Panc1 (cell line): Measurements from ENCODE around the gene CNBD2. TPM values are rescaled to one million over a fixed set of nuclear protein-coding genes. Genes with fewer than 3 reads are reported as not detected.
A peak's percentile ranks its signal among the peaks of the same experiment; 100 is the strongest.

Source experiments
- ATAC-seq: fragments of 200-7000 bp; cut with Tn5 transposase; 2 replicates; pipeline ENCODE4 v1.9.1; 2020; ENCODE audit warnings: mild to moderate bottlenecking, moderate library complexity
- BruUV-seq: library from RNA; stranded (reverse); fragments of 400-500 nt; replicated peaks from 2 replicates; lab custom pipeline; 2021; lab: Mats Ljungman, UMichigan
- CTCF ChIA-PET: fragments of 300-600 bp; sonication (Branson Sonifier 250); formaldehyde crosslinking; loops from one replicate; lab custom pipeline; 2022; ENCODE audit warnings: antibody characterized with exemption; lab: Charles Lee
- POLR2A ChIA-PET: fragments of 300-600 bp; sonication (Branson Sonifier 250); formaldehyde crosslinking; loops from one replicate; lab custom pipeline; 2022; ENCODE audit warnings: antibody characterized with exemption; lab: Charles Lee
- DNase-seq: peaks from one replicate; pipeline ENCODE4 v3.0.0-alpha.2; 2010; ENCODE audit warnings: low read depth, low spot score
- H3K27ac ChIP-seq: 2 replicates; pipeline ENCODE4 v1.5.1; 2011; ENCODE audit warnings: mild to moderate bottlenecking, low read length, inconsistent platforms
- H3K27me3 ChIP-seq: fragments of 200-500 bp; sonication (Bioruptor generic); 2 replicates; pipeline ENCODE4 v1.6.0; 2014; ENCODE audit warnings: low read length, inconsistent platforms; ENCODE audit not compliant: control insufficient read depth, insufficient read depth
- H3K36me3 ChIP-seq: fragments of 200-500 bp; sonication (Bioruptor generic); 2 replicates; pipeline ENCODE4 v1.5.1; 2014; ENCODE audit warnings: inconsistent platforms, mild to moderate bottlenecking, low read length, moderate library complexity; ENCODE audit not compliant: control insufficient read depth, insufficient read depth
- H3K4me1 ChIP-seq: 2 replicates; pipeline ENCODE4 v1.5.1; 2011; ENCODE audit warnings: inconsistent platforms, mild to moderate bottlenecking, low read length, moderate library complexity; ENCODE audit not compliant: control insufficient read depth, insufficient read depth
- H3K4me3 ChIP-seq, 2 experiments: 2 replicates each; pipeline ENCODE4 v1.5.1; 2011 to 2012; ENCODE audit warnings: low read depth in 2 of 2, low read length in 2 of 2, mild to moderate bottlenecking in 2 of 2, inconsistent platforms in 1 of 2, moderate library complexity in 1 of 2
- H3K9me3 ChIP-seq: fragments of 200-500 bp; sonication (Bioruptor generic); 2 replicates; pipeline ENCODE4 v1.5.1; 2014; ENCODE audit warnings: low read depth, mild to moderate bottlenecking, inconsistent platforms, low read length, moderate library complexity; ENCODE audit not compliant: control insufficient read depth, insufficient read depth
- POLR2AphosphoS5 ChIP-seq: IDR thresholded peaks from 2 replicates; pipeline ENCODE4 v1.6.1; 2012; ENCODE audit warnings: mild to moderate bottlenecking, low read depth, low read length, moderate library complexity
- SIN3A ChIP-seq: IDR thresholded peaks from 2 replicates; pipeline ENCODE4 v1.6.1; 2012; ENCODE audit warnings: low read depth, mild to moderate bottlenecking, low read length, moderate library complexity, borderline replicate concordance; ENCODE audit not compliant: insufficient read depth
- TCF7L2 ChIP-seq: IDR thresholded peaks from 2 replicates; pipeline ENCODE4 v1.6.1; 2011; ENCODE audit warnings: mild to moderate bottlenecking, low read depth, low read length, inconsistent platforms
- in situ Hi-C: cut with HindIII; loops from 2 replicates; pipeline ENCODE4 v1.10.0; 2016; ENCODE audit warnings: low sequenced_read_pairs, low pct_unique_long_range_greater_than_20kb
- intact Hi-C: fragments of 100-400 bp; cut with micrococcal nuclease; formaldehyde crosslinking; loops from one replicate; pipeline ENCODE4 v1.10.0; 2022; ENCODE audit not compliant: unreplicated experiment
- total RNA-seq: library from RNA; stranded (reverse); gene quantifications from one replicate; pipeline ENCODE4 v1.2.1, GENCODE V29; 2021; ENCODE audit not compliant: unreplicated experiment
- TF ChIP-seq, protein P1 (sequence below), 2 experiments: IDR thresholded peaks; 2 replicates each; pipeline ENCODE4 v1.6.1; 2011 to 2012; ENCODE audit warnings: low read depth in 2 of 2, control low read depth in 1 of 2, low read length in 1 of 2, mild to moderate bottlenecking in 1 of 2, moderate library complexity in 1 of 2; ENCODE audit not compliant: insufficient read depth in 1 of 2
- TF ChIP-seq, protein P2 (sequence below): fragments of 450-650 bp; IDR thresholded peaks from 2 replicates; pipeline ENCODE4 v1.5.1; 2017; ENCODE audit warnings: mild to moderate bottlenecking

The CNBD2 gene
- total RNA-seq, 1 experiment from 2014 or later = 3.7 TPM

DNA sequence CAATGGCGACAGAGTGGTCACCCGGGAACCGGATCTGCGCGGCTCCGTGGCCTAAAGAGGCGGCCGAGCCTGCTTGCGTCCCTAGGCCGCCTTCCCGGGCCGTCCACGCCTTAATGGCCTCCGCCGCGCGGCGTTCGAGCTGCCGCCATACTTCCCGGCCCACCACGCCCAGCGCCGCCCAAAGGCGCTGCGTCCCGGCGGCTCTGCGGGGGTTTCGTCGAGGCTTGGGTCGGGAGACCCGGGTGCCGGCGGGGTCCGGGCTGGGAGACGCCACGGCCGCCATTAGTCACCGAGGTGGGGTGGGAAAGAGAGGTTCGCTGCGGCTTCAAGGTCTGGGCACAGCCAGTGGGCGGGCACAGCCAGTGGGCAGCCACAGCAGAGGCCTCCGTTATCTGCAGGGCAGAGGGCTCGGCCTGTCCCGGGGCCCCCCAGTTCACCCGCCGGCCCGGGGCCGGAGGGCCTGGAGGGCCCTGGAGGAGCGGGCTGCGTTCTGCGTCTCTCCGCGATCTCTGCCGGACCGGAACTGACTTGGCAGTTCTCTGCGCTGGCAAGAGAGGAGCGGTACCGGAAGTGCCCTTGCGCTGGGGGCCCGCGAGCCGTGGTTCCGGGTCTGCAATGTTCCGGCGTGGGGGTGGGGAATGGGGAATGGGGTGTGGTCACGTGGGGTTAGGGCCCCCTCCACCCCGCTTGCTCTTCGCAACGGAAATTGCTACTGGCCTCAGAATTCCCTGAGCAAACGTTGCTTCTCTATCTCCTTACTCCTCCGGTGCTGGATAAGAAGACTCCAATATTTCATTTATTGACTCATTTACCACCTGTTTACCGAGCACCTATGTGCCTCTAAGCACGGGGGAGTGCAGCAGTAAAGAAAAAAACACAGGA is 82.3 kb downstream of the CNBD2 start:
- ATAC-seq (peak; percentile 99), DNase-seq (peak; percentile 28)
- BruUV-seq = no TSS peak
- Histone ChIP-seq H3K36me3 (no peaks in the 10 kb centered on the region; the same call in 1 of the 2 replicates), H3K4me1 (peaks cover 7% of the 10 kb centered on the region), H3K27ac (peak overlapping the region; percentile 98), H3K4me3 (peak overlapping the region; percentile 70 to 91), H3K9me3 (no peaks in the 10 kb centered on the region), H3K27me3 (no peaks in the 10 kb centered on the region)
- intact Hi-C loops (no loop called here), in situ Hi-C loops (no loop called here)
- no peak for TF ChIP-seq TCF7L2
- TF ChIP-seq SIN3A = peak; percentile 81; the same call in 1 of the 2 replicates
- TF ChIP-seq, protein P1, sequence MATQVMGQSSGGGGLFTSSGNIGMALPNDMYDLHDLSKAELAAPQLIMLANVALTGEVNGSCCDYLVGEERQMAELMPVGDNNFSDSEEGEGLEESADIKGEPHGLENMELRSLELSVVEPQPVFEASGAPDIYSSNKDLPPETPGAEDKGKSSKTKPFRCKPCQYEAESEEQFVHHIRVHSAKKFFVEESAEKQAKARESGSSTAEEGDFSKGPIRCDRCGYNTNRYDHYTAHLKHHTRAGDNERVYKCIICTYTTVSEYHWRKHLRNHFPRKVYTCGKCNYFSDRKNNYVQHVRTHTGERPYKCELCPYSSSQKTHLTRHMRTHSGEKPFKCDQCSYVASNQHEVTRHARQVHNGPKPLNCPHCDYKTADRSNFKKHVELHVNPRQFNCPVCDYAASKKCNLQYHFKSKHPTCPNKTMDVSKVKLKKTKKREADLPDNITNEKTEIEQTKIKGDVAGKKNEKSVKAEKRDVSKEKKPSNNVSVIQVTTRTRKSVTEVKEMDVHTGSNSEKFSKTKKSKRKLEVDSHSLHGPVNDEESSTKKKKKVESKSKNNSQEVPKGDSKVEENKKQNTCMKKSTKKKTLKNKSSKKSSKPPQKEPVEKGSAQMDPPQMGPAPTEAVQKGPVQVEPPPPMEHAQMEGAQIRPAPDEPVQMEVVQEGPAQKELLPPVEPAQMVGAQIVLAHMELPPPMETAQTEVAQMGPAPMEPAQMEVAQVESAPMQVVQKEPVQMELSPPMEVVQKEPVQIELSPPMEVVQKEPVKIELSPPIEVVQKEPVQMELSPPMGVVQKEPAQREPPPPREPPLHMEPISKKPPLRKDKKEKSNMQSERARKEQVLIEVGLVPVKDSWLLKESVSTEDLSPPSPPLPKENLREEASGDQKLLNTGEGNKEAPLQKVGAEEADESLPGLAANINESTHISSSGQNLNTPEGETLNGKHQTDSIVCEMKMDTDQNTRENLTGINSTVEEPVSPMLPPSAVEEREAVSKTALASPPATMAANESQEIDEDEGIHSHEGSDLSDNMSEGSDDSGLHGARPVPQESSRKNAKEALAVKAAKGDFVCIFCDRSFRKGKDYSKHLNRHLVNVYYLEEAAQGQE (IDR thresholded peaks at IDR 0.05; ENCODE audit: insufficient read depth in 1 of 2, low read depth in 2 of 2, low read length in 1 of 2) = 0 out of 4 replicates have a peak, but pooled peaks of 1 of the 2 experiments have one; percentile 50
- TF ChIP-seq POLR2AphosphoS5 = peak; percentile 97
- ChIA-PET POLR2A (no interaction called here), CTCF (no interaction called here)

DNA sequence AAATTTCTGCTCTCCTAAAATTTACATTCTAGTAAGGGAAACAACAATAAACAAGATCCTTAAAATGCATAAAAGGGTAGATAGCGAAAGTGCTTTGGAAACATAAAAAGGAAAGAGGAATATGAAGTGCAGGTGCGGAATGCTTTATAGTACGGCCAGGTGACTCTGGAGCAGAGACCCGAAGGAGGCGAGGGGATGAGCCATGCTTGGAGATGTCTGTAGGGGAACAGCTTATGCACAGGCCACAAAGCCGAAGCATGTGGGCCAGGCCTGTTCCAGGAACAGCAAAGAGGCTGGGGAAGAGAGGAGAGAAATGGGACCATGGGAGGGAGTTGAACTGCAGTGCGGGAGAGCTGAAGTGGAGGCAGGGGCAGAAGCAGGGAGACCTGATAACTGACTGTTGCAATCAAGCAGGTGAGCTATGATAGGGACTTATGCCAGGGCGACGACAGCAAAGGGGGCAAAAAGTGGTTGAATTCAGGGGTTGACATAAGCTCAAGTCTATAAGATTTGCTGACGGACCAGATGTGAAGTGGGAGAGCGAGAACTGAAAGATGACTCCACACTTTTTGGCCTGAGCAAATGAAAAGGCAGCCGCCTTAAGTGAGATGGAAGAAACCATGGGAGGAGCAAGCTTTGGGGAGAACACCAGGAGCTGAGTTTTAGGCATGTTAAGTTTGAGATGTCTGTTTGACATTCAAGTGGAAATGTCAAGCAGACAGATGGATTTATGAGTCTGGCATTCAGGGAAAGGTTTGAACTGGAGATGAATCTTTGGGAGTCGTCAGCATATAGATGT is 83.1 kb downstream of the CNBD2 start:
- DNase-seq (no peak), ATAC-seq (no peak)
- ChIA-PET POLR2A (no interaction called here), CTCF (no interaction called here)
- Histone ChIP-seq H3K4me1 (peaks cover 7% of the 10 kb centered on the region), H3K27me3 (no peaks in the 10 kb centered on the region), H3K36me3 (no peaks in the 10 kb centered on the region), H3K27ac (peak overlapping the region; percentile 98), H3K4me3 (peak overlapping the region; percentile 70 to 91), H3K9me3 (no peaks in the 10 kb centered on the region)
- in situ Hi-C loops = no loop called here
- intact Hi-C loops = no loop called here
- TF ChIP-seq SIN3A (no peak), POLR2AphosphoS5 (no peak), TCF7L2 (no peak)
- TF ChIP-seq, protein P1 (IDR thresholded peaks at IDR 0.05; ENCODE audit: insufficient read depth in 1 of 2, low read depth in 2 of 2, low read length in 1 of 2) = no peak
- TF ChIP-seq, protein P2, sequence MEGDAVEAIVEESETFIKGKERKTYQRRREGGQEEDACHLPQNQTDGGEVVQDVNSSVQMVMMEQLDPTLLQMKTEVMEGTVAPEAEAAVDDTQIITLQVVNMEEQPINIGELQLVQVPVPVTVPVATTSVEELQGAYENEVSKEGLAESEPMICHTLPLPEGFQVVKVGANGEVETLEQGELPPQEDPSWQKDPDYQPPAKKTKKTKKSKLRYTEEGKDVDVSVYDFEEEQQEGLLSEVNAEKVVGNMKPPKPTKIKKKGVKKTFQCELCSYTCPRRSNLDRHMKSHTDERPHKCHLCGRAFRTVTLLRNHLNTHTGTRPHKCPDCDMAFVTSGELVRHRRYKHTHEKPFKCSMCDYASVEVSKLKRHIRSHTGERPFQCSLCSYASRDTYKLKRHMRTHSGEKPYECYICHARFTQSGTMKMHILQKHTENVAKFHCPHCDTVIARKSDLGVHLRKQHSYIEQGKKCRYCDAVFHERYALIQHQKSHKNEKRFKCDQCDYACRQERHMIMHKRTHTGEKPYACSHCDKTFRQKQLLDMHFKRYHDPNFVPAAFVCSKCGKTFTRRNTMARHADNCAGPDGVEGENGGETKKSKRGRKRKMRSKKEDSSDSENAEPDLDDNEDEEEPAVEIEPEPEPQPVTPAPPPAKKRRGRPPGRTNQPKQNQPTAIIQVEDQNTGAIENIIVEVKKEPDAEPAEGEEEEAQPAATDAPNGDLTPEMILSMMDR = no peak
- BruUV-seq = no TSS peak
